Measurements from ENCODE around the gene SPOCK2.

DNA sequence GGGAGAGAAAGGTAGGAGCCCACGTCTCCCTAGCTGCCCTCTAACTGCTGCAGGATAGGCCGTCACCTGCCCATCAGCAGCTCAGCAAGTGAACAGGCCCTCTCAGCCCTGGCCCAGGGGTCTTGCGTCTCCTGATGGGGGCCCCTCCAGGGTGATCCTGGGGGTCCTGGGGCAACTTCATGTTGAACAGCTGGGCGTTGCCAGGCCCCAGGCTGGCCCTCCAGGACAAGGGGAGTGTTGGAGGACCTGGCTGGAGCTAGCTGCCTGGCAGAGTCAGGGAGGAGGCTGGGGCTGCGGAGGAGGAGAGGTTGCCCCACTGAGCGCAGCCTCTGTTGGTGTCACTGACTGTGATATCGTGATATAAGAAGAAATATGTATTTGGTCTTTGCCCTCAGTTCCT lies 34.7 kb downstream of the SPOCK2 start:
- TF ChIP-seq, protein P1, sequence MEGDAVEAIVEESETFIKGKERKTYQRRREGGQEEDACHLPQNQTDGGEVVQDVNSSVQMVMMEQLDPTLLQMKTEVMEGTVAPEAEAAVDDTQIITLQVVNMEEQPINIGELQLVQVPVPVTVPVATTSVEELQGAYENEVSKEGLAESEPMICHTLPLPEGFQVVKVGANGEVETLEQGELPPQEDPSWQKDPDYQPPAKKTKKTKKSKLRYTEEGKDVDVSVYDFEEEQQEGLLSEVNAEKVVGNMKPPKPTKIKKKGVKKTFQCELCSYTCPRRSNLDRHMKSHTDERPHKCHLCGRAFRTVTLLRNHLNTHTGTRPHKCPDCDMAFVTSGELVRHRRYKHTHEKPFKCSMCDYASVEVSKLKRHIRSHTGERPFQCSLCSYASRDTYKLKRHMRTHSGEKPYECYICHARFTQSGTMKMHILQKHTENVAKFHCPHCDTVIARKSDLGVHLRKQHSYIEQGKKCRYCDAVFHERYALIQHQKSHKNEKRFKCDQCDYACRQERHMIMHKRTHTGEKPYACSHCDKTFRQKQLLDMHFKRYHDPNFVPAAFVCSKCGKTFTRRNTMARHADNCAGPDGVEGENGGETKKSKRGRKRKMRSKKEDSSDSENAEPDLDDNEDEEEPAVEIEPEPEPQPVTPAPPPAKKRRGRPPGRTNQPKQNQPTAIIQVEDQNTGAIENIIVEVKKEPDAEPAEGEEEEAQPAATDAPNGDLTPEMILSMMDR (conservative IDR thresholded peaks at IDR 0.05): no peak
- no peak for TF ChIP-seq ZFX (IDR thresholded peaks at IDR 0.05)
